Calu3 (cell line): Measurements from ENCODE around the gene MRPL37. TPM values are rescaled to one million over a fixed set of nuclear protein-coding genes. Genes with fewer than 3 reads are reported as not detected.

Experiments used
- BruUV-seq: library from RNA; stranded (reverse); fragments of 400-500 nt; replicated peaks from 2 replicates; lab custom pipeline; 2021; lab: Mats Ljungman, UMichigan
- CTCF ChIA-PET: fragments of 300-600 bp; sonication (Branson Sonifier 250); formaldehyde crosslinking; loops from one replicate; lab custom pipeline; 2022; ENCODE audit warnings: antibody characterized with exemption; lab: Charles Lee
- DNase-seq: peaks from one replicate; pipeline ENCODE4 v3.0.0; 2022
- H3K27ac Mint-ChIP-seq: one replicate; pipeline ENCODE4 v1.8.0; 2022; ENCODE audit warnings: mixed read lengths; ENCODE audit not compliant: unreplicated experiment
- H3K27me3 Mint-ChIP-seq: one replicate; pipeline ENCODE4 v1.8.0; 2022; ENCODE audit warnings: mixed read lengths; ENCODE audit not compliant: unreplicated experiment
- H3K36me3 Mint-ChIP-seq: one replicate; pipeline ENCODE4 v1.8.0; 2022; ENCODE audit warnings: mild to moderate bottlenecking, moderate library complexity, mixed read lengths; ENCODE audit not compliant: insufficient read depth, unreplicated experiment
- H3K4me1 Mint-ChIP-seq: one replicate; pipeline ENCODE4 v1.8.0; 2022; ENCODE audit warnings: mild to moderate bottlenecking, low read depth, mixed read lengths; ENCODE audit not compliant: unreplicated experiment
- H3K4me3 Mint-ChIP-seq: one replicate; pipeline ENCODE4 v1.8.0; 2022; ENCODE audit warnings: mild to moderate bottlenecking, low read depth, moderate library complexity, mixed read lengths; ENCODE audit not compliant: unreplicated experiment
- H3K9me3 Mint-ChIP-seq: one replicate; pipeline ENCODE4 v1.8.0; 2022; ENCODE audit warnings: low read depth, mixed read lengths; ENCODE audit not compliant: unreplicated experiment
- intact Hi-C: fragments of 100-400 bp; cut with micrococcal nuclease; formaldehyde crosslinking; loops from one replicate; pipeline ENCODE4 v1.10.0; 2022; ENCODE audit not compliant: unreplicated experiment
- total RNA-seq: library from RNA; stranded (reverse); gene quantifications from 2 replicates; pipeline ENCODE4 v1.2.3, GENCODE V29; 2022
- TF ChIP-seq, protein P1 (sequence below): fragments of 200-600 bp; IDR thresholded peaks from one replicate; pipeline ENCODE4 v1.8.0; 2022; ENCODE audit warnings: antibody characterized with exemption; ENCODE audit not compliant: unreplicated experiment

MRPL37 gene
- total RNA-seq, 1 experiment from 2014 or later, result 105 TPM

DNA sequence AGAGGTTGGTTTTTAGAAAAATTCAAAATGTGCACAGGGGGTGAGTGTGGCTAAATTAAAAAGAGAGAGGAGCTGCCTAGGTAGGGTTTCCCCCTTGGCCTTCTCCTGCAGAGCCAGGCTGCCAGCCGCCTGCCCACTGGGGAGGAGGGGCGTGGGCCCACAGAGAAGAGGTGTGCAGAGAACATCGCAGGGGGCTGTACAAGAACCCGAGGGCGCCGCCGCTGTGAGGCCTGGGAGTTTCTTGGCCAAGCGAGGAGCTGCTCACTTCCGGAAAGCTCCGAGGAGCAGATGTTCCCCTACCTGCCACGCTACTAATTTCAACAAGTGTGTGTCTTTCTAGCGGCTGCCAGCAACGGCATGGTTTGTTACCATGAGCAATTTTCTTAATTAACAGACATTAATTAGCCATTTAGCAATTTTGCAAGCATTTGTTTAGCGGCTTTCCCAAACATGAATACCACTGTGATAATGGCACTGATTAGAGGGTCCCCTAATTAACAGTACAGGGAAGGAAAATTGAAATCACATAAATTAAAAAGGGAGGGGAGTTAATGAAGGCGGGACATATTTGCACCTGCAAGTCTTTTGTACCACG lies 59.7 kb downstream of the MRPL37 start:
- Mint-ChIP-seq H3K4me3 (no peak overlapping the region), H3K27ac (no peak overlapping the region), H3K36me3 (no peaks in the 10 kb centered on the region), H3K27me3 (no peaks in the 10 kb centered on the region), H3K9me3 (no peaks in the 10 kb centered on the region), H3K4me1 (no peaks in the 10 kb centered on the region)
- intact Hi-C loops, result no loop called here
- BruUV-seq, result no TSS peak
- CTCF ChIA-PET, result interaction anchor here (0.7 kb wide), 2 partner anchors 283 to 299 kb away, joined by 3 to 6 read pairs; no protein-coding TSS in a partner anchor
- no peak for DNase-seq
- TF ChIP-seq, protein P1, sequence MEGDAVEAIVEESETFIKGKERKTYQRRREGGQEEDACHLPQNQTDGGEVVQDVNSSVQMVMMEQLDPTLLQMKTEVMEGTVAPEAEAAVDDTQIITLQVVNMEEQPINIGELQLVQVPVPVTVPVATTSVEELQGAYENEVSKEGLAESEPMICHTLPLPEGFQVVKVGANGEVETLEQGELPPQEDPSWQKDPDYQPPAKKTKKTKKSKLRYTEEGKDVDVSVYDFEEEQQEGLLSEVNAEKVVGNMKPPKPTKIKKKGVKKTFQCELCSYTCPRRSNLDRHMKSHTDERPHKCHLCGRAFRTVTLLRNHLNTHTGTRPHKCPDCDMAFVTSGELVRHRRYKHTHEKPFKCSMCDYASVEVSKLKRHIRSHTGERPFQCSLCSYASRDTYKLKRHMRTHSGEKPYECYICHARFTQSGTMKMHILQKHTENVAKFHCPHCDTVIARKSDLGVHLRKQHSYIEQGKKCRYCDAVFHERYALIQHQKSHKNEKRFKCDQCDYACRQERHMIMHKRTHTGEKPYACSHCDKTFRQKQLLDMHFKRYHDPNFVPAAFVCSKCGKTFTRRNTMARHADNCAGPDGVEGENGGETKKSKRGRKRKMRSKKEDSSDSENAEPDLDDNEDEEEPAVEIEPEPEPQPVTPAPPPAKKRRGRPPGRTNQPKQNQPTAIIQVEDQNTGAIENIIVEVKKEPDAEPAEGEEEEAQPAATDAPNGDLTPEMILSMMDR, result no peak

DNA sequence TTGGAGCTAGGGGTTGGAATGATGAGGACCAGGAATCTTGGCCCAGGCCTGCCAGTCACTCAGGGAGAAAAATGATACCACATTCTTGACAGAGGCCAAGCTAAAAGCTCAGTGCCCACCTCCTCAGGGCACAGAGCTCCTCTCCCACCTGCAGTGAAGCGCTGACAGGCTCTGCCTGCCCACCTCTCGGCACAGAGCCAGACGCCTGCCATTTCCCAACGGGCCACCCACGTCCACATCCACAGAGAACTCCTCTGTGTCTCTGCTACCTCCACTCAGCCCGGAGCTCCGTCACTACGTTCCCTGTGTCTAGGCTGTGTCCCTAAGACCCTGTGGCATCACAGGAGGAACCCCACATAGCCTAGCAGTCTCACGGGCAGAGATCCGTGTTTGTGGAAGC lies 60.8 kb downstream of the MRPL37 start:
- Mint-ChIP-seq H3K36me3 (no peaks in the 10 kb centered on the region), H3K4me1 (no peaks in the 10 kb centered on the region), H3K27ac (no peak overlapping the region), H3K27me3 (no peaks in the 10 kb centered on the region), H3K4me3 (no peak overlapping the region), H3K9me3 (no peaks in the 10 kb centered on the region)
- TF ChIP-seq, protein P1, result no peak
- intact Hi-C loops, result no loop called here
- no peak for DNase-seq
- CTCF ChIA-PET, result no interaction called here
- BruUV-seq, result no TSS peak

DNA sequence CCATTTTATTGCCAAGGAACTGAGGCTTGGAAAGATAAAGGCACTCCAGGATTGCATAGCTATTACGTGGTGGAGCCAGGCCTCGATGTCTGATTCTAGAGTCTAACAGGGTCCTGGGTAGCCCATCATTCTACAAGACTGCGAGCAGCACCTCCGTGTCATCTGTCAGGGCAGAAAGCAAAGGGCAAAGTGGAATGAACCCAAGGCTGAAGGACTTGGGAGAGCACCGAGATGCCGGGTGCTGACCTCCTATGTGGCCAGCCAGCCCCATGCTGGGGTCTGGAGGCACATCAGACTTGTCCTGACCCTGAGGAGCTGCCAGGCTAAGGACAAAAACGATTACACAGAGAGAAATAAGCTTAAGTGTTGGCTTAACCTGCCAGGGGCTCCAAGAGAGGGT lies 62.3 kb downstream of the MRPL37 start:
- Mint-ChIP-seq H3K36me3 (no peaks in the 10 kb centered on the region), H3K9me3 (no peaks in the 10 kb centered on the region), H3K4me1 (no peaks in the 10 kb centered on the region), H3K27me3 (peaks cover 6% of the 10 kb centered on the region), H3K27ac (no peak overlapping the region), H3K4me3 (no peak overlapping the region)
- no TSS peak for BruUV-seq
- TF ChIP-seq, protein P1, result no peak
- no peak for DNase-seq
- CTCF ChIA-PET, result no interaction called here
- intact Hi-C loops, result no loop called here

DNA sequence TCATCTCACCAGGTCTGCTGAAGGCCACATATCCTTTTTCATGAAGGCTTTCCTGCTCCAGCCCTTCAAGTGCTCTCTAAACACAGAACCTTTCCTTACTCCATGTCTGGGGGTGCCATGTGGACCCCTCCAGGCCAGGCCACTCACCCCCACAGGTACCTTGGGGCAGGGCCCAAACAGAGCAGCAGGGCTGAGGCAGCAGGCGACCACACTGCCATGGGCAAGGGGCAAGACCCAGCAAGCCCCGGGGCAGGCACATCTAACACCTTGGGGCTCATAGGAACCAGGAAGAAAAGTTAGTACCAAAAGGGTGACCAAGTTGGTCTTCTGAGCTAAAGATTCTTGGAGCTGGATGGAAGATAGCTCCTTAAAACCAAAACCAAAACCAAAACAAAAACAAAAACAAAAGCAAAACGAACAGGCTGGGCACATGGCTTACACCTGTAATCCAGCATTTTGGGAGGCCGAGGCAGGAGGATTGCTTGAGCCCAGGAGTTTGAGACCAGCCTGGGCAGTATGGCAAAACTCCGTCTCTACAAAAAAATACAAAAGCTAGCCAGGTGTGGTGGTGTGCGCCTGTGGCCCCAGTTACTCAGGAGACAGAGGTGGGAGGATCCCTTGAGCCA lies 63.7 kb downstream of the MRPL37 start:
- Mint-ChIP-seq H3K27ac (no peak overlapping the region), H3K4me1 (no peaks in the 10 kb centered on the region), H3K36me3 (no peaks in the 10 kb centered on the region), H3K27me3 (peaks cover 11% of the 10 kb centered on the region), H3K9me3 (no peaks in the 10 kb centered on the region), H3K4me3 (no peak overlapping the region)
- CTCF ChIA-PET, result no interaction called here
- DNase-seq, result no peak
- no TSS peak for BruUV-seq
- intact Hi-C loops, result no loop called here
- TF ChIP-seq, protein P1, result no peak
